Panc1 (cell line): ENCODE results near the gene MIER2. TPM values are rescaled to one million over a fixed set of nuclear protein-coding genes. Genes with fewer than 3 reads are reported as not detected.

Experiments used
- ATAC-seq: fragments of 200-7000 bp; cut with Tn5 transposase; 2 replicates; pipeline ENCODE4 v1.9.1; 2020; ENCODE audit warnings: mild to moderate bottlenecking, moderate library complexity
- BruUV-seq: library from RNA; stranded (reverse); fragments of 400-500 nt; replicated peaks from 2 replicates; lab custom pipeline; 2021; lab: Mats Ljungman, UMichigan
- CTCF ChIA-PET: fragments of 300-600 bp; sonication (Branson Sonifier 250); formaldehyde crosslinking; loops from one replicate; lab custom pipeline; 2022; ENCODE audit warnings: antibody characterized with exemption; lab: Charles Lee
- POLR2A ChIA-PET: fragments of 300-600 bp; sonication (Branson Sonifier 250); formaldehyde crosslinking; loops from one replicate; lab custom pipeline; 2022; ENCODE audit warnings: antibody characterized with exemption; lab: Charles Lee
- DNase-seq: peaks from one replicate; pipeline ENCODE4 v3.0.0-alpha.2; 2010; ENCODE audit warnings: low read depth, low spot score
- H3K27ac ChIP-seq: 2 replicates; pipeline ENCODE4 v1.5.1; 2011; ENCODE audit warnings: mild to moderate bottlenecking, low read length, inconsistent platforms
- H3K27me3 ChIP-seq: fragments of 200-500 bp; sonication (Bioruptor generic); 2 replicates; pipeline ENCODE4 v1.6.0; 2014; ENCODE audit warnings: low read length, inconsistent platforms; ENCODE audit not compliant: control insufficient read depth, insufficient read depth
- H3K36me3 ChIP-seq: fragments of 200-500 bp; sonication (Bioruptor generic); 2 replicates; pipeline ENCODE4 v1.5.1; 2014; ENCODE audit warnings: inconsistent platforms, mild to moderate bottlenecking, low read length, moderate library complexity; ENCODE audit not compliant: control insufficient read depth, insufficient read depth
- H3K4me1 ChIP-seq: 2 replicates; pipeline ENCODE4 v1.5.1; 2011; ENCODE audit warnings: inconsistent platforms, mild to moderate bottlenecking, low read length, moderate library complexity; ENCODE audit not compliant: control insufficient read depth, insufficient read depth
- H3K4me3 ChIP-seq, 2 experiments: 2 replicates each; pipeline ENCODE4 v1.5.1; 2011 to 2012; ENCODE audit warnings: low read depth in 2 of 2, low read length in 2 of 2, mild to moderate bottlenecking in 2 of 2, inconsistent platforms in 1 of 2, moderate library complexity in 1 of 2
- H3K9me3 ChIP-seq: fragments of 200-500 bp; sonication (Bioruptor generic); 2 replicates; pipeline ENCODE4 v1.5.1; 2014; ENCODE audit warnings: low read depth, mild to moderate bottlenecking, inconsistent platforms, low read length, moderate library complexity; ENCODE audit not compliant: control insufficient read depth, insufficient read depth
- CTCF ChIP-seq: fragments of 450-650 bp; IDR thresholded peaks from 2 replicates; pipeline ENCODE4 v1.5.1; 2017; ENCODE audit warnings: mild to moderate bottlenecking
- POLR2AphosphoS5 ChIP-seq: IDR thresholded peaks from 2 replicates; pipeline ENCODE4 v1.6.1; 2012; ENCODE audit warnings: mild to moderate bottlenecking, low read depth, low read length, moderate library complexity
- REST ChIP-seq, 2 experiments: IDR thresholded peaks; 2 replicates each; pipeline ENCODE4 v1.6.1; 2011 to 2012; ENCODE audit warnings: low read depth in 2 of 2, control low read depth in 1 of 2, low read length in 1 of 2, mild to moderate bottlenecking in 1 of 2, moderate library complexity in 1 of 2; ENCODE audit not compliant: insufficient read depth in 1 of 2
- SIN3A ChIP-seq: IDR thresholded peaks from 2 replicates; pipeline ENCODE4 v1.6.1; 2012; ENCODE audit warnings: low read depth, mild to moderate bottlenecking, low read length, moderate library complexity, borderline replicate concordance; ENCODE audit not compliant: insufficient read depth
- TCF7L2 ChIP-seq: IDR thresholded peaks from 2 replicates; pipeline ENCODE4 v1.6.1; 2011; ENCODE audit warnings: mild to moderate bottlenecking, low read depth, low read length, inconsistent platforms
- in situ Hi-C: cut with HindIII; loops from 2 replicates; pipeline ENCODE4 v1.10.0; 2016; ENCODE audit warnings: low sequenced_read_pairs, low pct_unique_long_range_greater_than_20kb
- intact Hi-C: fragments of 100-400 bp; cut with micrococcal nuclease; formaldehyde crosslinking; loops from one replicate; pipeline ENCODE4 v1.10.0; 2022; ENCODE audit not compliant: unreplicated experiment
- total RNA-seq: library from RNA; stranded (reverse); gene quantifications from one replicate; pipeline ENCODE4 v1.2.1, GENCODE V29; 2021; ENCODE audit not compliant: unreplicated experiment

The MIER2 gene
- total RNA-seq, 1 experiment from 2014 or later = 32.1 TPM

- no peaks in the 10 kb centered on the region; the same call in 1 of the 2 replicates for H3K36me3 ChIP-seq
- CTCF ChIA-PET = no interaction called here
Observed at GRCh38 chr19:310781-311496, 33.7 kb downstream of the MIER2 start.

GRCh38 chr19:310141-310651 lies 34.4 kb downstream of the MIER2 start:
- in situ Hi-C loops (no loop called here), intact Hi-C loops (no loop called here)
- DNase-seq (no peak), ATAC-seq (no peak)
- no peaks in the 10 kb centered on the region for H3K27me3 ChIP-seq
- TF ChIP-seq POLR2AphosphoS5 (no peak), REST (IDR thresholded peaks at IDR 0.05; ENCODE audit: insufficient read depth in 1 of 2, low read depth in 2 of 2, low read length in 1 of 2) (no peak), SIN3A (no peak), TCF7L2 (no peak), CTCF (no peak)
- BruUV-seq = no TSS peak
- H3K4me1 ChIP-seq = no peaks in the 10 kb centered on the region
- no peak overlapping the region for H3K4me3 ChIP-seq
- no peak overlapping the region for H3K27ac ChIP-seq
- ChIA-PET CTCF (no interaction called here), POLR2A (no interaction called here)
- no peaks in the 10 kb centered on the region; the same call in 1 of the 2 replicates for H3K36me3 ChIP-seq
- H3K9me3 ChIP-seq = no peaks in the 10 kb centered on the region

More at GRCh38 chr19:310781-311496, 33.7 kb downstream of the MIER2 start:
- intact Hi-C loops = no loop called here
- TF ChIP-seq SIN3A (no peak), CTCF (no peak), TCF7L2 (no peak), REST (IDR thresholded peaks at IDR 0.05; ENCODE audit: insufficient read depth in 1 of 2, low read depth in 2 of 2, low read length in 1 of 2) (no peak), POLR2AphosphoS5 (no peak)
- in situ Hi-C loops = no loop called here
- no peak for DNase-seq
- Histone ChIP-seq H3K27ac (no peak overlapping the region), H3K27me3 (no peaks in the 10 kb centered on the region), H3K4me3 (no peak overlapping the region), H3K9me3 (no peaks in the 10 kb centered on the region), H3K4me1 (no peaks in the 10 kb centered on the region)
- POLR2A ChIA-PET = no interaction called here
- no peak for ATAC-seq
- no TSS peak for BruUV-seq
